Natural killer cell (primary cell): ENCODE measurements around the gene ZNF232. TPM values are rescaled to one million over a fixed set of nuclear protein-coding genes. Genes with fewer than 3 reads are reported as not detected.
"Not testable (repeated sequence)": the region's sequence is repeated elsewhere in the genome, so short reads cannot be mapped to it uniquely, and the experiment has no call there.

Experiments used
- ATAC-seq, 3 donors: fragments of 150-1000 bp in 2 of 3; fragments of 200-7000 bp in 1 of 3; cut with Tn5 transposase; 1 replicate in 1 of 3; 2 replicates in 2 of 3; pipeline ENCODE4 v1.10.0; 2021; ENCODE audit warnings: mild to moderate bottlenecking in 2 of 3, moderate library complexity in 2 of 3
- DNase-seq, 2 donors: peaks; one replicate each; pipeline versions ENCODE4 v3.0.0 to v3.0.0-alpha.2; 2013 to 2021; ENCODE audit warnings: mixed read lengths in 1 of 2
- H3K27ac ChIP-seq: one replicate; pipeline ENCODE4 v1.5.1; 2013; ENCODE audit warnings: mild to moderate bottlenecking, low read length
- H3K27me3 ChIP-seq: one replicate; pipeline ENCODE4 v1.6.1; 2013; ENCODE audit warnings: low read length; ENCODE audit not compliant: control insufficient read depth, insufficient read depth
- H3K36me3 ChIP-seq: one replicate; pipeline ENCODE4 v1.6.1; 2013; ENCODE audit warnings: low read length; ENCODE audit not compliant: control insufficient read depth, insufficient read depth
- H3K4me1 ChIP-seq: one replicate; pipeline ENCODE4 v1.6.1; 2013; ENCODE audit warnings: low read length; ENCODE audit not compliant: control insufficient read depth, insufficient read depth
- H3K4me3 ChIP-seq: one replicate; pipeline ENCODE4 v1.5.1; 2013; ENCODE audit warnings: low read length
- H3K9me3 ChIP-seq: one replicate; pipeline ENCODE4 v1.6.1; 2013; ENCODE audit warnings: low read length; ENCODE audit not compliant: control insufficient read depth, insufficient read depth
- H3K27ac Mint-ChIP-seq, 2 donors: one replicate each; pipeline ENCODE4 v1.8.0; 2022; ENCODE audit warnings: mild to moderate bottlenecking in 2 of 2, mixed read lengths in 2 of 2, moderate library complexity in 1 of 2
- H3K27me3 Mint-ChIP-seq, 2 donors: one replicate each; pipeline ENCODE4 v1.8.0; 2022; ENCODE audit warnings: low read depth in 2 of 2, mixed read lengths in 2 of 2
- H3K36me3 Mint-ChIP-seq: one replicate; pipeline ENCODE4 v1.8.0; 2022; ENCODE audit warnings: mixed read lengths
- H3K4me1 Mint-ChIP-seq, 2 donors: one replicate each; pipeline ENCODE4 v1.8.0; 2022; ENCODE audit warnings: mixed read lengths in 2 of 2
- H3K4me3 Mint-ChIP-seq: one replicate; pipeline ENCODE4 v1.8.0; 2022; ENCODE audit warnings: mild to moderate bottlenecking, moderate library complexity, mixed read lengths
- H3K9me3 Mint-ChIP-seq, 2 donors: one replicate each; pipeline ENCODE4 v1.8.0; 2022; ENCODE audit warnings: mixed read lengths in 2 of 2
- CTCF ChIP-seq: fragments of 200-600 bp; IDR thresholded peaks from one replicate; pipeline ENCODE4 v1.8.0; 2022; ENCODE audit warnings: antibody characterized with exemption
- WGBS: methylation state at CpG from one replicate; pipeline ENCODE4 v1.1.7; 2013; ENCODE audit warnings: missing lambda C conversion rate; ENCODE audit not compliant: insufficient coverage; 5-methylcytosine and 5-hydroxymethylcytosine counted together
- intact Hi-C: fragments of 100-400 bp; cut with micrococcal nuclease; formaldehyde crosslinking; loops from one replicate; pipeline ENCODE4 v1.14.2; 2022
- total RNA-seq, 4 donors: library from RNA; stranded (reverse); fragments of 120-200 nt in 1 of 4; gene quantifications; one replicate each; pipeline versions ENCODE4 v1.2.3 to v1.2.4, GENCODE V29; 2013 to 2022

Gene ZNF232
- total RNA-seq, 3 donors from 2014 or later (not counting 1 experiment from before 2014, with no cell fraction given) = 2.8 to 6.5 (median 5.6) TPM

- Mint-ChIP-seq H3K4me1 (peaks cover 0 to 8% of the 10 kb centered on the region in 2 donors), H3K9me3 (no peaks in the 10 kb centered on the region), H3K4me3 (peak overlapping the region; percentile 10), H3K36me3 (no peaks in the 10 kb centered on the region), H3K27me3 (peaks cover 39 to 44% of the 10 kb centered on the region in 2 donors), H3K27ac (no peak overlapping the region)
- no peak for ATAC-seq
- no peak for TF ChIP-seq CTCF
- Histone ChIP-seq H3K27me3 (peaks cover 11% of the 10 kb centered on the region), H3K4me1 (peaks cover 5% of the 10 kb centered on the region), H3K36me3 (no peaks in the 10 kb centered on the region), H3K27ac (no peak overlapping the region), H3K9me3 (no peaks in the 10 kb centered on the region), H3K4me3 (no peak overlapping the region)
- intact Hi-C loops = no loop called here
- DNase-seq = no peak
- 92% methylated on average over 16 of the region's 16 CpGs for whole genome bisulfite sequencing
Observed at GRCh38 chr17:5121186-5121841, 9.6 kb upstream of the ZNF232 start.

GRCh38 chr17:5120436-5121185 lies 8.9 kb upstream of the ZNF232 start:
- H3K4me1 Mint-ChIP-seq, H3K4me1 ChIP-seq, H3K4me3 Mint-ChIP-seq, H3K9me3 Mint-ChIP-seq, DNase-seq, H3K9me3 ChIP-seq, H3K36me3 Mint-ChIP-seq, H3K4me3 ChIP-seq, intact Hi-C loops, H3K36me3 ChIP-seq, H3K27ac Mint-ChIP-seq, ATAC-seq, H3K27ac ChIP-seq: not testable (repeated sequence)
- H3K27me3 Mint-ChIP-seq = peaks cover 42 to 45% of the 10 kb centered on the region in 2 donors
- WGBS = 88% methylated on average over 6 of the region's 6 CpGs
- peaks cover 15% of the 10 kb centered on the region for H3K27me3 ChIP-seq

GRCh38 chr17:5120036-5120435 lies 8.4 kb upstream of the ZNF232 start:
- ATAC-seq = no peak
- H3K4me3 ChIP-seq = no peak overlapping the region
- H3K27ac ChIP-seq = no peak overlapping the region
- no peaks in the 10 kb centered on the region for H3K9me3 ChIP-seq
- intact Hi-C loops = no loop called here
- no peak for DNase-seq
- no peaks in the 10 kb centered on the region for H3K9me3 Mint-ChIP-seq
- 94% methylated on average over 6 of the region's 7 CpGs for WGBS
- no peak overlapping the region for H3K27ac Mint-ChIP-seq
- no peaks in the 10 kb centered on the region for H3K36me3 Mint-ChIP-seq
- no peaks in the 10 kb centered on the region for H3K36me3 ChIP-seq
- H3K4me1 ChIP-seq = peaks cover 5% of the 10 kb centered on the region
- peaks cover 0 to 8% of the 10 kb centered on the region in 2 donors for H3K4me1 Mint-ChIP-seq
- peaks cover 45 to 46% of the 10 kb centered on the region in 2 donors for H3K27me3 Mint-ChIP-seq
- peaks cover 18% of the 10 kb centered on the region for H3K27me3 ChIP-seq
- no peak overlapping the region for H3K4me3 Mint-ChIP-seq
- TF ChIP-seq CTCF = no peak

- TF ChIP-seq CTCF = no peak
- DNase-seq (no peak), ATAC-seq (no peak)
- H3K27me3 ChIP-seq = peaks cover 18% of the 10 kb centered on the region
- H3K27ac ChIP-seq = no peak overlapping the region
- Mint-ChIP-seq H3K9me3 (no peaks in the 10 kb centered on the region), H3K4me3 (no peak overlapping the region), H3K27ac (no peak overlapping the region), H3K36me3 (no peaks in the 10 kb centered on the region), H3K4me1 (peaks cover 0 to 8% of the 10 kb centered on the region in 2 donors), H3K27me3 (peaks cover 37 to 45% of the 10 kb centered on the region in 2 donors)
- no peaks in the 10 kb centered on the region for H3K36me3 ChIP-seq
- intact Hi-C loops = loop anchor here (10.0 kb wide), 1 partner anchor 317 kb away; the partner anchor contains the start of gene C1QBP
- peaks cover 5% of the 10 kb centered on the region for H3K4me1 ChIP-seq
- no peaks in the 10 kb centered on the region for H3K9me3 ChIP-seq
- 92% methylated on average over 6 of the region's 6 CpGs for WGBS
- H3K4me3 ChIP-seq = no peak overlapping the region
Observed at GRCh38 chr17:5118219-5118618, 6.5 kb upstream of the ZNF232 start.
